Right atrium auricular region (tissue), 2 donors: Measurements from ENCODE around the gene CBX8. TPM values are rescaled to one million over a fixed set of nuclear protein-coding genes. Genes with fewer than 3 reads are reported as not detected.

Experiments
- DNase-seq: peaks from one replicate; pipeline ENCODE4 v3.0.0-alpha.2; 2019; ENCODE audit warnings: low spot score
- H3K27ac ChIP-seq, 2 donors: fragments of 200-600 bp; sonication (generic); 1 replicate in 1 of 2; 2 replicates in 1 of 2; pipeline ENCODE4 v1.5.1; 2016 to 2019
- H3K27me3 ChIP-seq, 2 donors: fragments of 200-600 bp; sonication (generic); one replicate each; pipeline versions ENCODE4 v1.5.1 to v1.6.0; 2017 to 2019
- H3K36me3 ChIP-seq: fragments of 200-600 bp; sonication (generic); one replicate; pipeline ENCODE4 v1.5.1; 2016
- H3K4me1 ChIP-seq, 2 donors: fragments of 200-600 bp; sonication (generic); one replicate each; pipeline versions ENCODE4 v1.5.1 to v1.6.0; 2017 to 2019
- H3K4me3 ChIP-seq, 2 donors: fragments of 200-600 bp; sonication (generic); 1 replicate in 1 of 2; 2 replicates in 1 of 2; pipeline ENCODE4 v1.5.1; 2017 to 2019; ENCODE audit warnings: mild to moderate bottlenecking in 1 of 2, moderate library complexity in 1 of 2
- H3K9me3 ChIP-seq, 2 donors: fragments of 200-600 bp; sonication (generic); one replicate each; pipeline ENCODE4 v1.5.1; 2019
- CTCF ChIP-seq, 2 donors: fragments of 200-600 bp; sonication (generic); IDR thresholded peaks; one replicate each; pipeline ENCODE4 v1.5.1; 2019; ENCODE audit warnings: antibody characterized with exemption in 2 of 2
- total RNA-seq, 2 donors: library from RNA; depleted of rRNA; stranded (reverse); fragments of >200 nt; gene quantifications; one replicate each; pipeline ENCODE4 v1.1.0, GENCODE V29; 2016

CBX8 gene
- total RNA-seq, 2 donors from 2014 or later: 2.7 to 3.0 TPM

GRCh38 chr17:79746889-79747507 is 49.9 kb downstream of the CBX8 start:
- Histone ChIP-seq H3K27ac (no peak overlapping the region), H3K4me1 (peaks cover 0 to 22% of the 10 kb centered on the region in 2 donors), H3K9me3 (no peaks in the 10 kb centered on the region), H3K27me3 (peaks cover 11 to 42% of the 10 kb centered on the region in 2 donors), H3K36me3 (no peaks in the 10 kb centered on the region), H3K4me3 (no peak overlapping the region)
- TF ChIP-seq CTCF (IDR thresholded peaks at IDR 0.05): no peak
- no peak for DNase-seq

GRCh38 chr17:79745641-79746105 is 51.2 kb downstream of the CBX8 start:
- Histone ChIP-seq H3K36me3 (no peaks in the 10 kb centered on the region), H3K9me3 (no peaks in the 10 kb centered on the region), H3K27ac (no peak overlapping the region), H3K27me3 (peaks cover 11 to 45% of the 10 kb centered on the region in 2 donors), H3K4me3 (no peak overlapping the region), H3K4me1 (peaks cover 0 to 27% of the 10 kb centered on the region in 2 donors)
- TF ChIP-seq CTCF (IDR thresholded peaks at IDR 0.05): no peak
- no peak for DNase-seq

- no peaks in the 10 kb centered on the region for H3K36me3 ChIP-seq
- H3K4me3 ChIP-seq: no peak overlapping the region
- H3K27ac ChIP-seq: no peak overlapping the region
- DNase-seq: no peak
- H3K9me3 ChIP-seq: no peaks in the 10 kb centered on the region
- no peak for TF ChIP-seq CTCF (IDR thresholded peaks at IDR 0.05)
- H3K27me3 ChIP-seq: peaks cover 11 to 28% of the 10 kb centered on the region in 2 donors
- peaks cover 0 to 27% of the 10 kb centered on the region in 2 donors for H3K4me1 ChIP-seq
Measured at GRCh38 chr17:79743614-79744013, 53.3 kb downstream of the CBX8 start.

GRCh38 chr17:79742951-79743476 is 53.9 kb downstream of the CBX8 start:
- no peak for TF ChIP-seq CTCF (IDR thresholded peaks at IDR 0.05)
- DNase-seq: no peak
- Histone ChIP-seq H3K4me1 (peaks cover 0 to 23% of the 10 kb centered on the region in 2 donors), H3K27me3 (peaks cover 11 to 22% of the 10 kb centered on the region in 2 donors), H3K36me3 (no peaks in the 10 kb centered on the region), H3K27ac (no peak overlapping the region), H3K4me3 (no peak overlapping the region), H3K9me3 (no peaks in the 10 kb centered on the region)

GRCh38 chr17:79742589-79742918 is 54.3 kb downstream of the CBX8 start:
- Histone ChIP-seq H3K4me1 (peaks cover 0 to 18% of the 10 kb centered on the region in 2 donors), H3K9me3 (no peaks in the 10 kb centered on the region), H3K27me3 (peaks cover 7 to 17% of the 10 kb centered on the region in 2 donors), H3K36me3 (no peaks in the 10 kb centered on the region), H3K4me3 (no peak overlapping the region), H3K27ac (no peak overlapping the region)
- TF ChIP-seq CTCF (IDR thresholded peaks at IDR 0.05): no peak
- no peak for DNase-seq

Other genes starting within 250 kb of the CBX8 start
- gene RBFOX3, start 186.0 kb downstream of the CBX8 start, total RNA-seq: not detected
- gene ENPP7, start 66.1 kb downstream of the CBX8 start, total RNA-seq: not detected
- gene CBX2, start 18.9 kb downstream of the CBX8 start, total RNA-seq: 1 to 10 TPM; 1.0 to 1.7 TPM
- gene CBX4, start 42.4 kb upstream of the CBX8 start, total RNA-seq: 10 to 100 TPM; 22.8 to 24.3 TPM
- gene TBC1D16, start 238.8 kb upstream of the CBX8 start, total RNA-seq: 10 to 100 TPM in 1 of 2 donors, 1 to 10 TPM in 1; 9.8 to 19.4 TPM
- 1 to 10 TPM; 3.0 to 9.3 TPM for gene CCDC40, start 239.6 kb upstream of the CBX8 start, total RNA-seq